ENCODE results near the gene TMEM190.
A peak's percentile ranks its signal among the peaks of the same experiment; 100 is the strongest.

The TMEM190 gene

GRCh38 chr19:55372316-55373081, 4.1 kb upstream of the TMEM190 start:
- no peak for DNase-seq

- DNase-seq: no peak
These were observed 3.2 kb upstream of the TMEM190 start for GRCh38 chr19:55373306-55373992.

- no peak for DNase-seq
These were observed 2.5 kb upstream of the TMEM190 start for GRCh38 chr19:55373993-55374757.

GRCh38 chr19:55377356-55378131, 918 bp downstream of the TMEM190 start:
- no peak for DNase-seq

- DNase-seq: no peak
These were observed 2.5 kb downstream of the TMEM190 start for GRCh38 chr19:55379174-55379573.

- DNase-seq: no peak
These were observed 5.4 kb downstream of the TMEM190 start for GRCh38 chr19:55382013-55382412.

GRCh38 chr19:55382522-55383054, 6.0 kb downstream of the TMEM190 start:
- no peak for DNase-seq

GRCh38 chr19:55383279-55384130, 6.9 kb downstream of the TMEM190 start:
- DNase-seq: peak; percentile 27

GRCh38 chr19:55384131-55384919, 7.7 kb downstream of the TMEM190 start, which contains the start of gene TMEM238:
Gene TMEM238, minus strand, starts transcription at chr19:55384292. Its CDS starts 33 bp downstream, at chr19:55384259.
- no peak for DNase-seq

GRCh38 chr19:55384920-55385723, 8.5 kb downstream of the TMEM190 start:
- DNase-seq: peak; percentile 92

- peak; percentile 97 for DNase-seq
These were observed 9.3 kb downstream of the TMEM190 start, which contains the start of gene RPL28 for GRCh38 chr19:55385724-55386492. Gene RPL28, plus strand, starts transcription at chr19:55385932. Its CDS starts 426 bp downstream, at chr19:55386358.

GRCh38 chr19:55386493-55386971, 9.9 kb downstream of the TMEM190 start:
- no peak for DNase-seq

GRCh38 chr19:55387736-55388497, 11.3 kb downstream of the TMEM190 start:
- no peak for DNase-seq

- DNase-seq: no peak
These were observed 13.0 kb downstream of the TMEM190 start for GRCh38 chr19:55389386-55390317.

- no peak for DNase-seq
These were observed 13.8 kb downstream of the TMEM190 start for GRCh38 chr19:55390461-55390880.

GRCh38 chr19:55391191-55391670, 14.6 kb downstream of the TMEM190 start:
- DNase-seq: no peak

All from T-helper 9 cell (primary cell).